GM19463 (cell line): ENCODE measurements around the gene TUNAR.
"Not testable (repeated sequence)": the region's sequence is repeated elsewhere in the genome, so short reads cannot be mapped to it uniquely, and the experiment has no call there.

Experiments
- ATAC-seq: cut with Tn5 transposase; IDR thresholded peaks from one replicate; pipeline ENCODE4 v1.9.1; 2021; ENCODE audit warnings: mild to moderate bottlenecking, moderate library complexity; ENCODE audit not compliant: unreplicated experiment

TUNAR gene

DNA sequence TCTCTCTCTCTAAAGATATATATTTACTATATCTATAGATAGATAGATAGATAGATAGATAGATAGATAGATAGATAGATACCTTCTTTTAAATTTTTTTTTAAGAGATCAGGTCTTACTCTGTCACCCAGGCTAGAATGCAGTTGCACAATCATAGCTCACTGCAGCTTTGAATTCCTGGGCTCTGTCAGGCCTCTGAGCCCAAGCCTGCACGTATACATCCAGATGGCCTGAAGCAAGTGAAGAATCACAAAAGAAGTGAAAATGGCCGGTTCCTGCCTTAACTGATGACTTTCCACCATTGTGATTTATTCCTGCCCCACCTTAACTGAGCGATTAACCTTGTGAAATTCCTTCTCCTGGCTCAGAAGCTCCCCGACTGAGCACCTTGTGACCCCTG is 91.4 kb downstream of the TUNAR start:
- ATAC-seq = not testable (repeated sequence)
